Keratinocyte (primary cell): Measurements from ENCODE around the gene MIEF1.

Source experiments
- EZH2 ChIP-seq: IDR thresholded peaks from one replicate; pipeline ENCODE4 v1.6.1; 2012; ENCODE audit warnings: inconsistent platforms, mild to moderate bottlenecking, low read length, moderate library complexity
- TF ChIP-seq, protein P1 (sequence below), 3 experiments: IDR thresholded peaks in 1 of 3; conservative IDR thresholded peaks in 1 of 3; optimal IDR thresholded peaks in 1 of 3; 2 replicates in 2 of 3; 3 replicates in 1 of 3; pipeline versions ENCODE3 to v1.5.1; 2011; ENCODE audit warnings: low read length in 3 of 3, mild to moderate bottlenecking in 3 of 3, moderate library complexity in 2 of 3, control low read depth in 1 of 3, inconsistent platforms in 1 of 3; ENCODE audit not compliant: insufficient read depth in 2 of 3; ENCODE audit errors: extremely low read depth in 1 of 3

DNA sequence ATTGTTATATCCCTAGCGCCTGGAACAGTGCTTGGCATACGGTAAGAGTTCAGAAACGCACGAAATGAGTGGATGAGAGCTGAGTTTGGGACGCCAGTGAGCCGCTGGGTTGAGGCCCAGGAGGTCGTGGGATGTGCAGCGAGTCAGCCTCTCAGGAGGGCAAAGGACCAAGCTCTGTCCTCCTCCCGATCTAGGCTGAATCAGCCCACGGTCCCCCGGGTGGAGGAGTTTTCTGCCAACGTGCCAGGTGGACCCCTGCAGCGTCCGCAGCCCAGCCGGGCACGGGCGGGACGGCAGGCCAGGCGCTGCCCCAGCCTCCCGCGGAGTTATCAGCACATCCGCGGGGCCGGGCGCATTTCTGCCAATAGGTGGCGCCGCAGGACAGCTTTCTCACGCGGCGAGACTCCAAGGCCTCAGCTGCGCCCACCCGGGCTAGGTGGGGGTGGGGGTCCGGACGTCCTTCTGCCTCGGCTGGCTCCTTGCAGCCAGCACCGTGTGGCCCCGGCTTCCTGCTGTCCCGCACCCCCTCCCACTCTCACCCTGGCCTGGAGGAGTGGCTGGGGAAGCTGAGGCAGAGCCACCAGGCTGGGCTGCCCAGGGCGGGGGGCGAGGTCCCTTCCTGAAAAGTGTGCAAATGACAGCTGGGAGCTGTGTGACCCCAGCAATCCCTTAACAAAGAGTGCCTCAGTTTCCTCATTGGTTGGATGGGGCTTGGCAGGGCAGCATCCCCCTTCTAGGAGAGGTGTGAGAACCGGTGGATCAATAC is 32.7 kb downstream of the MIEF1 start:
- TF ChIP-seq, protein P1, sequence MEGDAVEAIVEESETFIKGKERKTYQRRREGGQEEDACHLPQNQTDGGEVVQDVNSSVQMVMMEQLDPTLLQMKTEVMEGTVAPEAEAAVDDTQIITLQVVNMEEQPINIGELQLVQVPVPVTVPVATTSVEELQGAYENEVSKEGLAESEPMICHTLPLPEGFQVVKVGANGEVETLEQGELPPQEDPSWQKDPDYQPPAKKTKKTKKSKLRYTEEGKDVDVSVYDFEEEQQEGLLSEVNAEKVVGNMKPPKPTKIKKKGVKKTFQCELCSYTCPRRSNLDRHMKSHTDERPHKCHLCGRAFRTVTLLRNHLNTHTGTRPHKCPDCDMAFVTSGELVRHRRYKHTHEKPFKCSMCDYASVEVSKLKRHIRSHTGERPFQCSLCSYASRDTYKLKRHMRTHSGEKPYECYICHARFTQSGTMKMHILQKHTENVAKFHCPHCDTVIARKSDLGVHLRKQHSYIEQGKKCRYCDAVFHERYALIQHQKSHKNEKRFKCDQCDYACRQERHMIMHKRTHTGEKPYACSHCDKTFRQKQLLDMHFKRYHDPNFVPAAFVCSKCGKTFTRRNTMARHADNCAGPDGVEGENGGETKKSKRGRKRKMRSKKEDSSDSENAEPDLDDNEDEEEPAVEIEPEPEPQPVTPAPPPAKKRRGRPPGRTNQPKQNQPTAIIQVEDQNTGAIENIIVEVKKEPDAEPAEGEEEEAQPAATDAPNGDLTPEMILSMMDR (optimal IDR thresholded peaks at IDR 0.05 in 1 of 3, IDR thresholded peaks at IDR 0.05 in 1 of 3, conservative IDR thresholded peaks at IDR 0.05 in 1 of 3; ENCODE audit: extremely low read depth in 1 of 3, insufficient read depth in 2 of 3, low read length in 3 of 3) = peak; percentile 68 to 97 (median 95)
- TF ChIP-seq EZH2 = no peak
